Left kidney (tissue), 2 donors: ENCODE results near the gene TRPM3. TPM values are rescaled to one million over a fixed set of nuclear protein-coding genes. Genes with fewer than 3 reads are reported as not detected.

Experiments used
- DNase-seq: peaks from one replicate; pipeline ENCODE4 v3.0.0-alpha.2; 2013
- polyA plus RNA-seq: library from polyadenylated mRNA; unstranded; fragments of 120-200 nt; gene quantifications from one replicate; pipeline ENCODE4 v1.2.1, GENCODE V29; 2013; ENCODE audit not compliant: insufficient read length

TRPM3 gene
- polyA plus RNA-seq, 1 donor = 15.4 TPM

- peak; percentile 41 for DNase-seq
Measured at GRCh38 chr9:70484232-70485130, 636.9 kb downstream of the TRPM3 start.

- no peak for DNase-seq
Measured at GRCh38 chr9:70481471-70481870, 640.0 kb downstream of the TRPM3 start.

GRCh38 chr9:70480405-70480980, 640.9 kb downstream of the TRPM3 start:
- peak; percentile 31 for DNase-seq

- DNase-seq = no peak
Measured at GRCh38 chr9:70479880-70480291, 641.5 kb downstream of the TRPM3 start.
